AG08396 (cell line): ENCODE measurements around the gene PYY.

Experiments used
- DNase-seq: peaks from one replicate; pipeline ENCODE4 v3.0.0; 2012; ENCODE audit warnings: low spot score, mixed read lengths

PYY gene

GRCh38 chr17:43914451-43914850 lies 39.3 kb downstream of the PYY start:
- no peak for DNase-seq

GRCh38 chr17:43913584-43913983 lies 40.2 kb downstream of the PYY start:
- no peak for DNase-seq

GRCh38 chr17:43912635-43913304 lies 41.0 kb downstream of the PYY start:
- no peak for DNase-seq

- no peak for DNase-seq
Observed at GRCh38 chr17:43911904-43912303, 41.8 kb downstream of the PYY start.

- DNase-seq: no peak
Observed at GRCh38 chr17:43909537-43910231, 44.1 kb downstream of the PYY start.

- DNase-seq: peak; percentile 88
Observed at GRCh38 chr17:43907998-43908721, 45.6 kb downstream of the PYY start.

- DNase-seq: peak; percentile 81
Observed at GRCh38 chr17:43907425-43907981, 46.2 kb downstream of the PYY start, which contains the start of gene MPP2. MPP2 (minus strand) TSS chr17:43907536; CDS start chr17:43904460, 3,076 bp downstream.

GRCh38 chr17:43906951-43907424 lies 46.8 kb downstream of the PYY start:
- DNase-seq: no peak

- DNase-seq: peak; percentile 76
Observed at GRCh38 chr17:43905985-43906852, 47.5 kb downstream of the PYY start.

GRCh38 chr17:43905400-43905984 lies 48.2 kb downstream of the PYY start:
- DNase-seq: no peak
